IMR-90 (cell line): Measurements from ENCODE around the gene MSMP. TPM values are rescaled to one million over a fixed set of nuclear protein-coding genes. Genes with fewer than 3 reads are reported as not detected.

Experiments
- ATAC-seq: fragments of 200-7000 bp; cut with Tn5 transposase; 2 replicates; pipeline ENCODE4 v1.9.1; 2020; ENCODE audit warnings: low read depth, mild to moderate bottlenecking, moderate library complexity
- BruUV-seq: library from RNA; stranded (reverse); fragments of 400-500 nt; replicated peaks from 2 replicates; lab custom pipeline; 2021; lab: Mats Ljungman, UMichigan
- CTCF ChIA-PET: fragments of 300-600 bp; formaldehyde crosslinking; extraction: SDS; loops from one replicate; lab custom pipeline; 2021; ENCODE audit warnings: antibody characterized with exemption; lab: Yijun Ruan, JAX
- POLR2A ChIA-PET: fragments of 300-600 bp; sonication (Branson Sonifier 250); formaldehyde crosslinking; loops from one replicate; lab custom pipeline; 2022; ENCODE audit warnings: antibody characterized with exemption; ENCODE audit not compliant: unreplicated experiment; lab: Charles Lee
- DNase-seq: peaks from one replicate; pipeline ENCODE4 v3.0.0; 2013
- H2AFZ ChIP-seq: replicated peaks from 2 replicates; pipeline ENCODE3; 2013; ENCODE audit warnings: low read length, mild to moderate bottlenecking; ENCODE audit not compliant: poor library complexity
- H2AK5ac ChIP-seq: 2 replicates; pipeline ENCODE4 v1.6.1; 2013; ENCODE audit warnings: low read depth, low read length, inconsistent platforms
- H2AK9ac ChIP-seq: replicated peaks from 2 replicates; pipeline ENCODE3; 2013; ENCODE audit warnings: mild to moderate bottlenecking, low read depth, low read length, moderate library complexity; ENCODE audit not compliant: poor library complexity
- H2BK120ac ChIP-seq: 2 replicates; pipeline ENCODE4 v1.6.1; 2013; ENCODE audit warnings: low read depth, low read length, inconsistent platforms
- H2BK15ac ChIP-seq: 3 replicates; pipeline ENCODE4 v1.6.1; 2013; ENCODE audit warnings: low read depth, low read length, inconsistent platforms
- H2BK20ac ChIP-seq: 2 replicates; pipeline ENCODE4 v1.6.1; 2013; ENCODE audit warnings: low read depth, mild to moderate bottlenecking, inconsistent platforms, low read length, moderate library complexity
- H2BK5ac ChIP-seq: 2 replicates; pipeline ENCODE4 v1.6.1; 2013; ENCODE audit warnings: mild to moderate bottlenecking, low read depth, low read length, inconsistent platforms; ENCODE audit not compliant: poor library complexity, severe bottlenecking
- H3K14ac ChIP-seq: replicated peaks from 2 replicates; pipeline ENCODE4 v1.6.1; 2013; ENCODE audit warnings: low read depth, low read length, inconsistent platforms
- H3K18ac ChIP-seq: 2 replicates; pipeline ENCODE4 v1.6.1; 2013; ENCODE audit warnings: low read depth, low read length, control low read depth
- H3K23ac ChIP-seq: 2 replicates; pipeline ENCODE4 v1.6.1; 2013; ENCODE audit warnings: low read depth, low read length, inconsistent platforms
- H3K27ac ChIP-seq: 2 replicates; pipeline ENCODE4 v1.5.1; 2013; ENCODE audit warnings: mild to moderate bottlenecking, control low read depth, low read length; ENCODE audit not compliant: insufficient read depth
- H3K27me3 ChIP-seq: 2 replicates; pipeline ENCODE4 v1.6.1; 2013; ENCODE audit warnings: low read length; ENCODE audit not compliant: control insufficient read depth, insufficient read depth
- H3K36me3 ChIP-seq: 2 replicates; pipeline ENCODE4 v1.6.1; 2013; ENCODE audit warnings: low read length, mixed read lengths; ENCODE audit not compliant: control insufficient read depth, insufficient read depth
- H3K4ac ChIP-seq: 2 replicates; pipeline ENCODE4 v1.6.1; 2013; ENCODE audit warnings: low read depth, low read length, inconsistent platforms
- H3K4me1 ChIP-seq: 2 replicates; pipeline ENCODE4 v1.6.1; 2013; ENCODE audit warnings: low read length, mixed read lengths; ENCODE audit not compliant: control insufficient read depth, insufficient read depth
- H3K4me2 ChIP-seq: 2 replicates; pipeline ENCODE4 v1.6.1; 2013; ENCODE audit warnings: low read depth, mild to moderate bottlenecking, control low read depth, low read length, moderate library complexity
- H3K4me3 ChIP-seq: 2 replicates; pipeline ENCODE4 v1.5.1; 2013; ENCODE audit warnings: low read depth, mild to moderate bottlenecking, control low read depth, low read length, moderate library complexity; ENCODE audit not compliant: insufficient read depth
- H3K56ac ChIP-seq: 2 replicates; pipeline ENCODE4 v1.6.1; 2013; ENCODE audit warnings: low read length, inconsistent platforms; ENCODE audit not compliant: insufficient read depth; ENCODE audit errors: extremely low read depth
- H3K79me1 ChIP-seq, 2 experiments: 2 replicates each; pipeline ENCODE4 v1.6.1; 2013; ENCODE audit warnings: low read length in 2 of 2, inconsistent platforms in 1 of 2, low read depth in 1 of 2
- H3K9ac ChIP-seq: 2 replicates; pipeline ENCODE4 v1.6.1; 2013; ENCODE audit warnings: low read depth, low read length, control low read depth
- H3K9me1 ChIP-seq: 2 replicates; pipeline ENCODE4 v1.6.1; 2013; ENCODE audit warnings: low read length, inconsistent platforms; ENCODE audit not compliant: insufficient read depth
- H3K9me3 ChIP-seq: 2 replicates; pipeline ENCODE4 v1.6.1; 2013; ENCODE audit warnings: low read length; ENCODE audit not compliant: control insufficient read depth, insufficient read depth
- H4K20me1 ChIP-seq: 2 replicates; pipeline ENCODE4 v1.6.1; 2013; ENCODE audit warnings: low read length, inconsistent platforms; ENCODE audit not compliant: insufficient read depth
- H4K5ac ChIP-seq: 2 replicates; pipeline ENCODE4 v1.6.1; 2013; ENCODE audit warnings: mild to moderate bottlenecking, low read depth, low read length, control low read depth
- H4K8ac ChIP-seq, 2 experiments: 2 replicates each; pipeline ENCODE4 v1.6.1; 2013; ENCODE audit warnings: low read depth in 2 of 2, low read length in 2 of 2, control low read depth in 1 of 2, inconsistent platforms in 1 of 2
- H4K91ac ChIP-seq: 2 replicates; pipeline ENCODE4 v1.6.1; 2013; ENCODE audit warnings: low read depth, low read length, inconsistent platforms; ENCODE audit not compliant: insufficient read depth
- BHLHE40 ChIP-seq: fragments of 150-350 bp; IDR thresholded peaks from 2 replicates; pipeline ENCODE4 v1.6.1; 2016; ENCODE audit warnings: mild to moderate bottlenecking, low read depth, low read length
- CEBPB ChIP-seq: IDR thresholded peaks from 2 replicates; pipeline ENCODE4 v1.6.1; 2012; ENCODE audit warnings: low read depth, low read length, improper control_type of control experiment
- CHD1 ChIP-seq: IDR thresholded peaks from 2 replicates; pipeline ENCODE4 v1.6.1; 2012; ENCODE audit warnings: low read depth, low read length, improper control_type of control experiment
- FOS ChIP-seq: fragments of 150-350 bp; IDR thresholded peaks from 2 replicates; pipeline ENCODE4 v1.6.1; 2016; ENCODE audit warnings: low read depth, low read length
- MAFK ChIP-seq: IDR thresholded peaks from 2 replicates; pipeline ENCODE4 v1.6.1; 2012; ENCODE audit warnings: low read depth, low read length, improper control_type of control experiment
- MAZ ChIP-seq: IDR thresholded peaks from 2 replicates; pipeline ENCODE4 v1.6.1; 2012; ENCODE audit warnings: low read depth, mild to moderate bottlenecking, low read length, improper control_type of control experiment, moderate library complexity, borderline replicate concordance
- MXI1 ChIP-seq: IDR thresholded peaks from 2 replicates; pipeline ENCODE4 v1.6.1; 2012; ENCODE audit warnings: low read depth, mild to moderate bottlenecking, low read length, moderate library complexity, borderline replicate concordance
- NFE2L2 ChIP-seq: fragments of 150-350 bp; IDR thresholded peaks from 2 replicates; pipeline ENCODE4 v1.6.1; 2016; ENCODE audit warnings: low read depth, mild to moderate bottlenecking, low read length
- POLR2A ChIP-seq: IDR thresholded peaks from 2 replicates; pipeline ENCODE4 v1.6.1; 2012; ENCODE audit warnings: mild to moderate bottlenecking, low read depth, low read length
- RAD21 ChIP-seq: IDR thresholded peaks from 2 replicates; pipeline ENCODE4 v1.6.1; 2012; ENCODE audit warnings: low read length, improper control_type of control experiment
- RCOR1 ChIP-seq: IDR thresholded peaks from 2 replicates; pipeline ENCODE4 v1.6.1; 2012; ENCODE audit warnings: mild to moderate bottlenecking, low read length, improper control_type of control experiment; ENCODE audit not compliant: insufficient replicate concordance
- RFX5 ChIP-seq: IDR thresholded peaks from 2 replicates; pipeline ENCODE4 v1.8.0; 2012; ENCODE audit warnings: low read depth, mild to moderate bottlenecking, low read length, moderate library complexity
- SMC3 ChIP-seq: fragments of 150-350 bp; IDR thresholded peaks from 2 replicates; pipeline ENCODE4 v1.6.1; 2016; ENCODE audit warnings: low read depth, mild to moderate bottlenecking, antibody characterized with exemption, low read length, moderate library complexity
- USF2 ChIP-seq: fragments of 150-350 bp; IDR thresholded peaks from 2 replicates; pipeline ENCODE4 v1.6.1; 2017; ENCODE audit warnings: mild to moderate bottlenecking, antibody characterized with exemption, low read length, low read depth
- WGBS, 2 experiments: methylation state at CpG; one replicate each; pipeline versions ENCODE4 v1.1.5 to v1.1.7; 2013; ENCODE audit warnings: missing lambda C conversion rate in 2 of 2; ENCODE audit not compliant: insufficient read length in 1 of 2; ENCODE audit errors: extremely low coverage in 2 of 2; 5-methylcytosine and 5-hydroxymethylcytosine counted together
- dilution Hi-C: fragments of 300-500 bp; cut with HindIII; formaldehyde crosslinking; loops from one replicate; pipeline ENCODE4 v1.14.3; 2018; ENCODE audit warnings: low sequenced_read_pairs; ENCODE audit not compliant: unreplicated experiment
- in situ Hi-C: fragments of 300-500 bp; cut with MboI; formaldehyde crosslinking; loops from 3 replicates; pipeline ENCODE4 v1.14.3; 2019; ENCODE audit warnings: low sequenced_read_pairs, inconsistent platforms, mixed read lengths
- intact Hi-C: fragments of 100-400 bp; cut with micrococcal nuclease; formaldehyde crosslinking; loops from 2 replicates; pipeline ENCODE4 v1.10.0; 2022
- polyA plus RNA-seq, 3 experiments: library from polyadenylated mRNA; depleted of rRNA; stranded (reverse); fragments of >200 nt; gene quantifications; 2 replicates each; pipeline ENCODE4 v1.2.3, GENCODE V29; 2012; ENCODE audit warnings: low replicate concordance in 1 of 3
- total RNA-seq: library from RNA; depleted of rRNA; stranded (reverse); fragments of >200 nt; gene quantifications from 2 replicates; pipeline ENCODE4 v1.2.3, GENCODE V29; 2012
- TF ChIP-seq, protein P1 (sequence below): conservative IDR thresholded peaks from 2 replicates; pipeline ENCODE4 v1.5.1; 2012; ENCODE audit warnings: mild to moderate bottlenecking, low read depth, low read length, improper control_type of control experiment

The MSMP gene
- total and polyA plus RNA-seq, 2 of the 4 experiments (the other 2 are of a cell fraction), result not detected

DNA sequence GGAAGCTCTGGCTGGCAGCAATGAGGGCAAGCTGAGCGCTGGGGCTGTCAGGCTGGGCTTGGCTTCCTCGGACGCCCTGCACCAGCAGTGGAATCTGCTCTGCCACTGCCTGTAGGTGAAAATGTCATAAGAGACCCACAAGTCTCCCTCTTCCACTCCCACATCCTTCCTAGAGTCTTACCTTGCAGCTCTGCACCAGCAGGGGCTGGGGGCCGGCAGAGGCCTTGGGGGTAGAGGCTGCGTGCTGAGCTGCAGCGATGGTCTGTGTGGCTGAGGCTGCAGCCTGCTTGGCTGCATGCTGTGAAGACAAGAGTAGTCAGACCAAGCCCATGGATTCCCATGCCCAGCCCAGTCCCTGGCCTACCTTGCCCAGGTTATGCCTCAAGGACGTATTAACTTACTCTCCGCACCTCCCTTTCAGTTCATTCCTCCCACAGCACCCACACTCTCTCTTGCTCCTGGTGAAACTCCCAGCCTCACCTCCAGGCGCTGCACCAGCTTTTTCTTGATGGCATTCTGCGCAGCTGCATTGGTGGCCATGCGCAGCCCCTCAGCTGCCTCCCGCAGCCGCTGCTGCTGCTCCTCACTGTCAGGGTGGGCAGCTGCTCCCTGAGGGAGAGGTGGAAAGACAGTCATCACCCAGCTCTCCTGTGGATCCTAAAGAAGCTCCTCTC lies 39.4 kb downstream of the MSMP start (continued):
- no peak for TF ChIP-seq MAZ

DNA sequence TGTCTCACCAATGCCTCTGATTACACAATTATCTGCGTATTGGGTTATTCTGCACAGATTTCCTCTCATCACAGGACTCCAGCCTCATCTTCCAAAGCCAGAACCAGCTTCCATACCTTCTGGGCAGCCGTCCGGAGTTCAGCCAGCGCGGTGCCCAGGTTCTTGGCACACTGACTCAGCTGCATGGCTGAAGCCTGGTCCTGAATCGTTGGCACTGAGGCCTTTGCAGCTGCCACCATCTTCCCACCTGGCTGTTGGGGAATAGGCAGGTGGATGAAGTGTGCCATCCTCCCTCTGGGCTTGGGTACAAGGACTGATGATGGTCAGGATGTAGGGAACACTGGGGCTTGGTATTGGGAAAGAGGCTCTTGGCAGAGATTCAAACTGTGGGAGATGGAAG lies 40.0 kb downstream of the MSMP start:
- POLR2A ChIA-PET, result interaction anchor here (1.0 kb wide), 1 partner anchor 23 kb away, joined by 4 read pairs; no protein-coding TSS in a partner anchor
- peaks cover 30 to 70% of the 10 kb centered on the region in 2 experiments; a peak in 3 of 4 replicates for H3K79me1 ChIP-seq
- no peak overlapping the region for H3K56ac ChIP-seq
- no TSS peak for BruUV-seq
- H4K20me1 ChIP-seq, result peaks cover 35% of the 10 kb centered on the region
- H3K14ac ChIP-seq, result no peak overlapping the region
- no peak overlapping the region for H3K4me2 ChIP-seq
- dilution Hi-C loops (no loop called here), in situ Hi-C loops (no loop called here), intact Hi-C loops (no loop called here)
- no peak overlapping the region for H3K23ac ChIP-seq
- H3K4ac ChIP-seq, result no peak overlapping the region
- 100% methylated on average over 2 of the region's 6 CpGs; no CpG with 5 or more reads in 1 of the 2 experiments for WGBS, 2 experiments
- no peak overlapping the region for H3K18ac ChIP-seq
- no peak overlapping the region for H4K8ac ChIP-seq
- H3K9me1 ChIP-seq, result no peaks in the 10 kb centered on the region; the same call in 1 of the 2 replicates
- no peak overlapping the region for H2BK120ac ChIP-seq
- no peak overlapping the region for H3K4me3 ChIP-seq
- DNase-seq (no peak), ATAC-seq (no peak)
- peaks cover 86% of the 10 kb centered on the region for H3K36me3 ChIP-seq
- H3K4me1 ChIP-seq, result no peaks in the 10 kb centered on the region
- H2BK20ac ChIP-seq, result no peak overlapping the region
- H2AK5ac ChIP-seq, result no peak overlapping the region
- H4K91ac ChIP-seq, result no peak overlapping the region
- CTCF ChIA-PET, result interaction anchor here (0.7 kb wide), 1 partner anchor 53 kb away, joined by 3 read pairs; no protein-coding TSS in a partner anchor
- H3K9me3 ChIP-seq, result no peaks in the 10 kb centered on the region
- no peak overlapping the region for H2BK5ac ChIP-seq
- no peak overlapping the region for H3K27ac ChIP-seq
- H3K9ac ChIP-seq, result no peak overlapping the region
- no peak overlapping the region for H2AK9ac ChIP-seq
- H2BK15ac ChIP-seq, result no peak overlapping the region
- H2AFZ ChIP-seq, result no peak overlapping the region
- no peaks in the 10 kb centered on the region for H3K27me3 ChIP-seq
- no peak overlapping the region for H4K5ac ChIP-seq
- no peak for TF ChIP-seq RFX5
- TF ChIP-seq RCOR1, result no peak
- TF ChIP-seq RAD21, result no peak
- TF ChIP-seq MAZ, result no peak
- TF ChIP-seq FOS, result no peak
- TF ChIP-seq CHD1, result no peak
- no peak for TF ChIP-seq BHLHE40
- no peak for TF ChIP-seq USF2
- no peak for TF ChIP-seq SMC3
- no peak for TF ChIP-seq MAFK
- no peak for TF ChIP-seq NFE2L2
- no peak for TF ChIP-seq POLR2A
- TF ChIP-seq MXI1, result no peak
- no peak for TF ChIP-seq CEBPB
- TF ChIP-seq, protein P1, sequence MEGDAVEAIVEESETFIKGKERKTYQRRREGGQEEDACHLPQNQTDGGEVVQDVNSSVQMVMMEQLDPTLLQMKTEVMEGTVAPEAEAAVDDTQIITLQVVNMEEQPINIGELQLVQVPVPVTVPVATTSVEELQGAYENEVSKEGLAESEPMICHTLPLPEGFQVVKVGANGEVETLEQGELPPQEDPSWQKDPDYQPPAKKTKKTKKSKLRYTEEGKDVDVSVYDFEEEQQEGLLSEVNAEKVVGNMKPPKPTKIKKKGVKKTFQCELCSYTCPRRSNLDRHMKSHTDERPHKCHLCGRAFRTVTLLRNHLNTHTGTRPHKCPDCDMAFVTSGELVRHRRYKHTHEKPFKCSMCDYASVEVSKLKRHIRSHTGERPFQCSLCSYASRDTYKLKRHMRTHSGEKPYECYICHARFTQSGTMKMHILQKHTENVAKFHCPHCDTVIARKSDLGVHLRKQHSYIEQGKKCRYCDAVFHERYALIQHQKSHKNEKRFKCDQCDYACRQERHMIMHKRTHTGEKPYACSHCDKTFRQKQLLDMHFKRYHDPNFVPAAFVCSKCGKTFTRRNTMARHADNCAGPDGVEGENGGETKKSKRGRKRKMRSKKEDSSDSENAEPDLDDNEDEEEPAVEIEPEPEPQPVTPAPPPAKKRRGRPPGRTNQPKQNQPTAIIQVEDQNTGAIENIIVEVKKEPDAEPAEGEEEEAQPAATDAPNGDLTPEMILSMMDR, result no peak
